H1 (cell line): ENCODE data around the gene ADCY3. TPM values are rescaled to one million over a fixed set of nuclear protein-coding genes. Genes with fewer than 3 reads are reported as not detected.

ENCODE experiments used
- CTCF ChIA-PET: fragments of 300-600 bp; sonication (Branson Sonifier 250); formaldehyde crosslinking; loops from one replicate; lab custom pipeline; 2021; ENCODE audit not compliant: partially characterized antibody; lab: Charles Lee
- POLR2A ChIA-PET: fragments of 300-600 bp; sonication (Branson Sonifier 250); formaldehyde crosslinking; loops from one replicate; lab custom pipeline; 2021; ENCODE audit warnings: inconsistent platforms; ENCODE audit not compliant: partially characterized antibody; lab: Charles Lee
- DNase-seq, 2 experiments: peaks; one replicate each; pipeline versions ENCODE4 v3.0.0 to v3.0.0-alpha.2; 2010 to 2022; ENCODE audit warnings: low spot score in 2 of 2, low read depth in 1 of 2, mixed read lengths in 1 of 2
- FAIRE-seq: peaks from 2 replicates; lab custom pipeline; 2011; peaks lifted over from hg19 to GRCh38; lab: Jason Lieb, UNC
- H2AFZ ChIP-seq: 2 replicates; pipeline ENCODE4 v1.8.1; 2012; ENCODE audit warnings: low read length, inconsistent platforms
- H2AK5ac ChIP-seq: 2 replicates; pipeline ENCODE4 v1.6.1; 2013; ENCODE audit warnings: low read depth, low read length
- H2BK120ac ChIP-seq: replicated peaks from 2 replicates; pipeline ENCODE3; 2013; ENCODE audit warnings: low read depth, low read length, inconsistent platforms
- H2BK12ac ChIP-seq: 2 replicates; pipeline ENCODE4 v1.6.1; 2013; ENCODE audit warnings: low read depth, low read length
- H2BK15ac ChIP-seq: 2 replicates; pipeline ENCODE4 v1.6.1; 2013; ENCODE audit warnings: low read length
- H2BK20ac ChIP-seq: 2 replicates; pipeline ENCODE4 v1.6.1; 2013; ENCODE audit warnings: low read length
- H2BK5ac ChIP-seq: 2 replicates; pipeline ENCODE4 v1.6.1; 2013; ENCODE audit warnings: low read depth, low read length
- H3K14ac ChIP-seq: 2 replicates; pipeline ENCODE4 v1.6.1; 2013; ENCODE audit warnings: inconsistent platforms; ENCODE audit not compliant: insufficient read length
- H3K18ac ChIP-seq: 2 replicates; pipeline ENCODE4 v1.6.1; 2013; ENCODE audit warnings: low read length; ENCODE audit errors: extremely low read depth
- H3K23ac ChIP-seq: 2 replicates; pipeline ENCODE4 v1.6.1; 2013; ENCODE audit warnings: inconsistent platforms; ENCODE audit not compliant: insufficient read length
- H3K23me2 ChIP-seq: 2 replicates; pipeline ENCODE4 v1.6.1; 2013; ENCODE audit warnings: low read depth, low read length
- H3K27ac ChIP-seq: 2 replicates; pipeline ENCODE4 v1.6.1; 2011; ENCODE audit warnings: low read depth, low read length, inconsistent platforms
- H3K27me3 ChIP-seq, 4 experiments: replicated peaks in 1 of 4; 1 replicate in 1 of 4; 2 replicates in 3 of 4; pipeline versions ENCODE4 v1.6.1 to v1.8.1; 2011 to 2013; ENCODE audit warnings: low read length in 3 of 4, mild to moderate bottlenecking in 3 of 4, inconsistent platforms in 2 of 4, mixed read lengths in 2 of 4, moderate library complexity in 1 of 4; ENCODE audit not compliant: control insufficient read depth in 3 of 4, insufficient read depth in 3 of 4; ENCODE audit errors: extremely low read depth in 1 of 4
- H3K36me3 ChIP-seq, 4 experiments: 2 replicates each; pipeline versions ENCODE4 v1.6.1 to v1.8.1; 2011 to 2013; ENCODE audit warnings: mild to moderate bottlenecking in 4 of 4, low read length in 3 of 4, moderate library complexity in 2 of 4, control low read depth in 1 of 4, inconsistent platforms in 1 of 4; ENCODE audit not compliant: insufficient read depth in 4 of 4, control insufficient read depth in 2 of 4
- H3K4ac ChIP-seq: replicated peaks from 2 replicates; pipeline ENCODE3; 2013; ENCODE audit warnings: low read length, low read depth, mixed read lengths, inconsistent platforms; ENCODE audit not compliant: insufficient read length
- H3K4me1 ChIP-seq, 4 experiments: replicated peaks in 1 of 4; 1 replicate in 1 of 4; 2 replicates in 3 of 4; pipeline versions ENCODE4 v1.6.1 to v1.8.1; 2011 to 2013; ENCODE audit warnings: low read length in 3 of 4, inconsistent platforms in 2 of 4, mixed read lengths in 1 of 4; ENCODE audit not compliant: insufficient read depth in 4 of 4, control insufficient read depth in 3 of 4
- H3K4me2 ChIP-seq, 2 experiments: 2 replicates each; pipeline versions ENCODE4 v1.6.1 to v1.8.1; 2011 to 2013; ENCODE audit warnings: low read depth in 2 of 2, low read length in 2 of 2, control low read depth in 1 of 2, inconsistent platforms in 1 of 2, mild to moderate bottlenecking in 1 of 2; ENCODE audit not compliant: insufficient read depth in 1 of 2
- H3K4me3 ChIP-seq, 4 experiments: fragments of 200-600, 300-600 bp in 1 of 4; sonication (generic), shearing (Covaris generic), sonication (Bioruptor Twin) in 1 of 4; 2 replicates each; pipeline versions ENCODE4 v1.5.1 to v1.8.1; 2011 to 2016; ENCODE audit warnings: low read length in 4 of 4, low read depth in 3 of 4, control low read depth in 2 of 4, inconsistent platforms in 2 of 4, mild to moderate bottlenecking in 2 of 4, mixed read lengths in 1 of 4, moderate library complexity in 1 of 4; ENCODE audit not compliant: insufficient read depth in 2 of 4; ENCODE audit errors: extremely low read depth in 1 of 4
- H3K56ac ChIP-seq: replicated peaks from 2 replicates; pipeline ENCODE3; 2013; ENCODE audit warnings: low read depth, mild to moderate bottlenecking, mixed read lengths, low read length, inconsistent platforms; ENCODE audit not compliant: insufficient read length
- H3K79me1 ChIP-seq: 2 replicates; pipeline ENCODE4 v1.6.1; 2013; ENCODE audit warnings: low read depth, low read length, control low read depth
- H3K79me2 ChIP-seq, 2 experiments: 2 replicates each; pipeline versions ENCODE4 v1.6.1 to v1.8.1; 2012 to 2013; ENCODE audit warnings: low read length in 2 of 2, mild to moderate bottlenecking in 2 of 2, inconsistent platforms in 1 of 2; ENCODE audit not compliant: insufficient read depth in 2 of 2, control insufficient read depth in 1 of 2
- H3K9ac ChIP-seq, 4 experiments: replicated peaks in 1 of 4; 1 replicate in 1 of 4; 2 replicates in 3 of 4; pipeline versions ENCODE4 v1.6.1 to v1.8.1; 2011 to 2013; ENCODE audit warnings: low read depth in 3 of 4, low read length in 3 of 4, control low read depth in 2 of 4, mild to moderate bottlenecking in 2 of 4, moderate library complexity in 2 of 4, inconsistent platforms in 1 of 4; ENCODE audit errors: extremely low read depth in 1 of 4
- H3K9me3 ChIP-seq, 2 experiments: 2 replicates each; pipeline versions ENCODE4 v1.6.1 to v1.8.1; 2012 to 2013; ENCODE audit warnings: mild to moderate bottlenecking in 2 of 2, moderate library complexity in 2 of 2, control low read depth in 1 of 2, inconsistent platforms in 1 of 2, low read depth in 1 of 2, low read length in 1 of 2, mixed read lengths in 1 of 2; ENCODE audit not compliant: insufficient read depth in 2 of 2
- H4K20me1 ChIP-seq, 2 experiments: replicated peaks in 1 of 2; 2 replicates each; pipeline versions ENCODE3 to v1.8.1; 2011 to 2013; ENCODE audit warnings: inconsistent platforms in 2 of 2, low read length in 2 of 2, mild to moderate bottlenecking in 1 of 2; ENCODE audit not compliant: insufficient read depth in 2 of 2, control insufficient read depth in 1 of 2
- H4K5ac ChIP-seq: 2 replicates; pipeline ENCODE4 v1.6.1; 2013; ENCODE audit warnings: low read length, low read depth, mixed read lengths, inconsistent platforms; ENCODE audit not compliant: insufficient read length
- H4K8ac ChIP-seq: 2 replicates; pipeline ENCODE4 v1.8.0; 2013; ENCODE audit warnings: mild to moderate bottlenecking, moderate library complexity, low read length, inconsistent platforms; ENCODE audit not compliant: insufficient read depth; ENCODE audit errors: extremely low read depth
- H4K91ac ChIP-seq: replicated peaks from 2 replicates; pipeline ENCODE3; 2013; ENCODE audit warnings: low read length, mixed read lengths, inconsistent platforms; ENCODE audit not compliant: insufficient read length
- KDM5A ChIP-seq: fragments of 200-600 bp; IDR thresholded peaks from 2 replicates; pipeline ENCODE4 v1.7.1; 2012; ENCODE audit warnings: mild to moderate bottlenecking, low read length, inconsistent platforms, mixed read lengths
- RFX5 ChIP-seq: IDR thresholded peaks from 2 replicates; pipeline ENCODE4 v1.6.1; 2011; ENCODE audit warnings: low read depth, low read length, improper control_type of control experiment, borderline replicate concordance
- WGBS, 2 experiments: shearing (Covaris generic) in 1 of 2; methylation state at CpG; one replicate each; pipeline versions ENCODE4 v1.1.6 to v1.1.7; 2013 to 2015; ENCODE audit warnings: low lambda C conversion rate in 2 of 2, mixed read lengths in 2 of 2, inconsistent platforms in 1 of 2, low coverage in 1 of 2, missing lambda C conversion rate in 1 of 2; ENCODE audit not compliant: insufficient replicate concordance in 2 of 2, insufficient coverage in 1 of 2, insufficient read length in 1 of 2; ENCODE audit errors: extremely low coverage in 1 of 2, missing lambda C conversion rate in 1 of 2; 5-methylcytosine and 5-hydroxymethylcytosine counted together
- polyA plus RNA-seq, 7 experiments: library from polyadenylated mRNA; depleted of rRNA in 3 of 7; stranded (reverse) in 5 of 7; unstranded in 2 of 7; fragments of >200 nt in 5 of 7; fragments of 200-250 nt in 2 of 7; gene quantifications; 1 replicate in 5 of 7; 2 replicates in 1 of 7; 4 replicates in 1 of 7; pipeline versions ENCODE4 v1.2.1 to v1.2.3, GENCODE V29; 2011 to 2013; ENCODE audit warnings: missing spikeins in 2 of 7, mixed read lengths in 2 of 7
- total RNA-seq: library from RNA; stranded (reverse); fragmentation: NEBNext Ultra II Directional; extraction: Animal tissue kit (Norgen Biotek cat#: 25700); gene quantifications from 2 replicates; pipeline ENCODE4 v1.2.1, GENCODE V29; 2021

Gene ADCY3
- total and polyA plus RNA-seq, 2 of the 8 experiments (the other 6 are each of a cell fraction or from before 2014, with no cell fraction given), result 45.1 to 52.9 TPM

- TF ChIP-seq KDM5A, result no peak
- TF ChIP-seq RFX5, result no peak
- Histone ChIP-seq H3K23ac (no peak overlapping the region), H3K14ac (no peak overlapping the region), H2BK12ac (no peak overlapping the region), H3K9me3 (no peaks in the 10 kb centered on the region), H3K27ac (no peak overlapping the region), H3K79me1 (no peaks in the 10 kb centered on the region), H2BK5ac (no peak overlapping the region), H3K18ac (no peak overlapping the region), H3K23me2 (peaks cover 10% of the 10 kb centered on the region), H2BK15ac (no peak overlapping the region), H3K9ac (no peak overlapping the region), H3K79me2 (peaks cover 0 to 6% of the 10 kb centered on the region in 2 experiments; a peak in 1 of 4 replicates), H2BK20ac (no peak overlapping the region), H3K4me1 (no peaks in the 10 kb centered on the region), H2AK5ac (no peak overlapping the region), H4K5ac (no peak overlapping the region), H3K27me3 (no peaks in the 10 kb centered on the region), H2BK120ac (no peak overlapping the region), H4K20me1 (no peaks in the 10 kb centered on the region), H3K4me3 (no peak overlapping the region), H4K8ac (no peak overlapping the region), H3K36me3 (peaks cover 2 to 15% (median 7%) of the 10 kb centered on the region in 4 experiments; a peak in 6 of 8 replicates), H2AFZ (no peak overlapping the region), H3K56ac (no peak overlapping the region), H3K4ac (no peak overlapping the region), H3K4me2 (no peak overlapping the region), H4K91ac (no peak overlapping the region)
- FAIRE-seq, result no peak
- no peak for DNase-seq
- 90% methylated on average over 1 of the region's 1 CpG; no CpG with 5 or more reads in 1 of the 2 experiments for WGBS, 2 experiments
- ChIA-PET POLR2A (interaction anchor here (0.7 kb wide), 1 partner anchor 132 kb away, joined by 3 read pairs; no protein-coding TSS in a partner anchor), CTCF (interaction anchor here (1.4 kb wide), 1 partner anchor 259 kb away, joined by 4 read pairs; no protein-coding TSS in a partner anchor)
These were observed 49.7 kb upstream of the ADCY3 start for GRCh38 chr2:24969784-24970183.
